Fibroblast of skin of left quadriceps (primary cell): ENCODE results near the gene MB.
A peak's percentile ranks its signal among the peaks of the same experiment; 100 is the strongest.

Experiments used
- DNase-seq, 2 experiments: peaks; one replicate each; pipeline ENCODE4 v3.0.0-alpha.2; 2013; ENCODE audit warnings: low read depth in 2 of 2

The MB gene

DNA sequence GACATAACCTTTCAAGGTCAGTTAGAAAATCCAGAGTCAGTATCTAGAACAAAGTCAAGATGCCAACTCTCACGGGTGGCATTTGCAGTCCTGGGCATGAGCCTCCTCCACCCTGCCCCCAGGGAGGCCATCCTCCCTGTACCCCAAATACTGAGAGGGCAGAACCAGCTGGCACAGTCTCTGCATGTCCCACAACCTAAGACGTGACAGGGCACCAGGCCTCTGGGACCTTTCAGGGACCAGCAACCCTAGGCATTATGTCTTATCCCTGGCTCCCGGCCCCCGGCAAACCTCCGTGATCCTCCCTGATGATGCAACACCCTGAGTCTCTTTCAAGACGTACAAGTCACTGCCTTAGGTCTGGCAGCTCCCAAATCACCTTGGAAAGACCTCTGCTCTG lies 2.0 kb downstream of the MB start:
- no peak for DNase-seq

DNA sequence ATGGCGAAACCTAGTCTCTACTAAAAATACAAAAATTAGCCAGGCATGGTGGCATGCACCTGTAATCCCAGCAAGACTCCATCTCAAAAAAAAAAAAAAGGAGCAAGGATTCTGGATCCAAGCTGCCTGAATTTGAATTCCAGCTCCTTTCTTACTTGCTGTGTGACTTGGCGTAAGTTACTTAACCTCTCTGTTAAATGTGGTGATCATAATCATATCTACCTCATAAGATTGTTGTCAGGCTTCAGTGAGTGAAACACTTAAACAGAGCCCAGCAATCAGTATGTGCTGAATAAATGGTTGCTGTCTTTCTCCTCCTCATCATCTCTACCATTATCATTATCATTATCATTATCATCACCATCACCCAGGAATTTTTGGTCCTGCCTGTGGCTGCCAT lies 2.7 kb downstream of the MB start:
- no peak for DNase-seq

- no peak for DNase-seq
Measured at GRCh38 chr22:35612903-35613302, 4.2 kb downstream of the MB start.

DNA sequence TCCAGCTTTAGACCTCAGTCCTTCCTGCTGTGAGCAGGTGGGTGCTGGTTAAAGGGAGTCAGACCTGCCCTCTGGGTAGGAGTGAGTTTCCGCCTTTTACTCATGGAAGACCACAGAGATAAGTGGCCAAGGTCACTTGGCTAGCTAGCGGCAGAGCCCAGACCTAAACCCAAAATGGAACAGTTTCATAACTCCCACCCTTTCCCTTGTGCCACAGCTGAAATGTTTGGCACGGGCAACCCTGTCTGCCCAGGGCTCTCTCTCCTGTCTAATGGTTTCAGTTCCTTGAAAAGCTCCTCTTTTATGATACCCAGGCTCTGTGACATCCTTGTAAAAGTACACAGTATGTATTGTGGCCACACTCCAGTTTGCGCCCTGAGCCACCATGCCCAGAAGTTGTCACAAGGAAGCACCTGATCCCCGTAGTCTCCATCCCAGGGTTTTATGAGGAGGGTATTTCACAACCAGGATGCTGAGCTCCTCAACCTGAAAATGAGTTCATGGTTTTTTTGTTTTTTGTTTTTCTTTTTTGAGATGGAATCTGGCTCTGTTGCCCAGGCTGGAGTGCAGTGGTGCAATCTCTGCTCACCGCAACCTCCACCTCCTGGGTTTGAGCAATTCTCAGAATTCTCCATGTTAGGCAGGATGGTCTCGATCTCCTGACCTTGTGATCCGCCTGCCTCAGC lies 5.1 kb downstream of the MB start:
- no peak for DNase-seq

GRCh38 chr22:35611200-35611890 lies 5.8 kb downstream of the MB start:
- DNase-seq: no peak

DNA sequence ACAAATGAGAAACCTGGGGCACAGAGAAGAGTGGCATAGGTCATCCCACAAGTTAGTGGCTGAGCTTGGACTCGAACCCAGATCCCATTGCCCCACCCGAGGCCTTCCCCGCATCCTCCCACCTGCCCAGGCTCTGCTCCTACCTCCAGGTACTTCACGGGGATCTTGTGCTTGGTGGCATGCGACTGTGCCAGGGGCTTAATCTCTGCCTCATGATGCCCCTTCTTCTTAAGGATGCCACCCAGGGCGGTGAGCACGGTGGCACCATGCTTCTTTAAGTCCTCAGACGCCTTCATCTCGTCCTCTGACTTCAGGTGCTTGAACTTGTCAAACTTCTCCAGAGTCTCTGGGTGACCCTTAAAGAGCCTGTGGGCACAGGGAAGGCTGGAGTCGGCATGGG lies 6.4 kb downstream of the MB start:
- DNase-seq: no peak

- no peak for DNase-seq
Measured at GRCh38 chr22:35609761-35610160, 7.4 kb downstream of the MB start.

DNA sequence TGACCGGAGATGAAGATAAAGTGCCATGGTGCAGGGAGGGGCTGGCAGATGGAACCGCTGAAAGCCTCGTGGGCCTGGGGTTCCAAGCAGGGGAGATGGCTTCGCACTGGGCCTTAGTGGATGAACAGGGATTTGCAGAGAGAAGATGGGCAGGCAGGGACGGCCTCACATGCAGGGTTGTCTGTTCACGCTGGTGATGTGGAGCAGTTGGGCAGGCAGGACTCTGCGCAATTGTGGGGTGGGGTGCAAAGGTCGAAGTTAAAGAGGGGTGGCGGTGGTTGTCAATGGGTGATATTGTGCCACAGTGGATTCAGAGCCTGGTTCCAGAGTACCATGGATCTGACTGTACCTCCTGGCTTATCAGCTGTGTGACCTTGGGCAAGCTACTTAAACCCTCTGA lies 7.9 kb downstream of the MB start:
- DNase-seq: no peak

DNA sequence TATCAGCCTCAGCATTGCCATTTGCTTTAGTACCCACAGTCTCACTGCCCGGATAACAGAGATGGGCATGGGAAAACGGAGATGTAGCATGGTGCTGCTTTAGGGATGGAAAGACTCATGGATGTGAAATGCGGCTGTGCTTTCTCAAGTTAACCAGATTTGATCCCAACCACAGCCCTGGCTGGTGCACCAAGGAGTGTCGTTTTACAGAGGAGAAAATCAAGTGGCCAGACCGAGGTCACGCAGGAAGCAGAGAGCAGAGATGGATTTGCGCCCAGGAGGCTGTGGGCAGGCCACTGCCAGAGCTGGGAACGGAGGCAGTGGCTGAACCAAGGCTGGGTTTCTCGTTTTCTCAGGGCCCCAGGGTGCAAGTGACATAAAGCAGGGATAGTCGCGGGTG lies 9.0 kb downstream of the MB start:
- DNase-seq: no peak

DNA sequence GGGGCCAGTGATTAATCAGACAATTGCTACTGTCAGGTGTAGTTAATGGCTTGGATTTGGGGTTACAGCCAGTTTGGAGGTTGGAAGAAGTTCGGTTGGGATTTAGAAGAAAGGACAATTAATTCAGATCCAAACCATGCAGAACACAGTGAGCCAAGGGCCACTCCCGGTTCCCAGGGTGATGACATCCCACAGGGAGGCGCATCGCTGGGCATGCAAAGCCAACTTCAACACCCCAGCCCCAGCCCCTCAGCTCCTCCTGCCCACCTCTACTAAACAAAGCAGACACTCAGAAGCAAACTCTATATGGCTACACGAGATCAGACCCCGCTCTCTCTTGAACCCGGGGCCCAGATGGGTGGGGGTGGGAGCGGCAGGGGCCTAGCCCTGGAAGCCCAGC lies 10.2 kb downstream of the MB start:
- DNase-seq: no peak

- no peak for DNase-seq
Measured at GRCh38 chr22:35605851-35606481, 11.2 kb downstream of the MB start.

GRCh38 chr22:35605369-35605680 lies 11.8 kb downstream of the MB start:
- no peak for DNase-seq

- DNase-seq: no peak
Measured at GRCh38 chr22:35604621-35605368, 12.3 kb downstream of the MB start.

DNA sequence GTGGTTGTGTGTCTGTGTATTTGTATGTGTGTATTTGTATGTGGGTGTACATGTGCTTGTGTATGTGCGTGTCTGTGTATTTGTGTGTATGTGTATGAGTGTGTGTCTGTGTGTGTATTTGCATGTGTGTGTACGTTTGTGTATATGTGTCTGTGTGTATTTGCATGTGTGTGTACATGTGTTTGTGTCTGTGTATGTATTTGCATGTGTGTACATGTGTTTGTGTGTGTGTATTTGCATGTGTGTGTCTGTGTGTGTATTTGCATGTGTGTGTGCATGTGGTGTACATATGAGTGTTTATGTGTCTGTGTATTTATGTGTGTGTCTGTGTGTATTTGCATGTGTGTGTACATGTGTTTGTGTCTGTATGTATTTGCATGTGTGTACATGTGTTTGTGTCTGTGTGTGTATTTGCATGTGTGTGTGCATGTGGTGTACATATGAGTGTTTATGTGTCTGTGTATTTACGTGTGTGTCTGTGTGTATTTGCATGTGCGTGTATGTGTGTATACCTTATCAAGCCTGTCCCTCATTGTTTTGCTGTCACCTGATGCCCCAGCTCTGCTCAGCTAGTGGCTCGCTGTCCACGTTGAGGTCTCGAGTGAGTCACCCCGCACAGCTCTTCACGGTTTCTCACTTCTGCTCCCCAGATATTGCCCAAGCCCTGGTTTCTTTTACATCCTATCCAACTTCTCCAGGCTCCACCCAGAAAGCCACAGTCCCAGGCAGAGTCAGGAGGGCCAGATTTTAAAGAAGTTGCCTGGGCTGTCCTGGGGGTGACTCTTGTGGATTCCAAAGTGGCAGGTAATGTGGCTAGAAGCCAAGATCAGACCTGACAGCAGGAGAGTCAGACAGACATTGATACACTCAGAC lies 15.2 kb downstream of the MB start:
- peak in 1 of 2 experiments; percentile 21 for DNase-seq

GRCh38 chr22:35601013-35601580 lies 16.0 kb downstream of the MB start:
- DNase-seq: no peak

- no peak for DNase-seq
Measured at GRCh38 chr22:35600476-35600875, 16.7 kb downstream of the MB start.

- DNase-seq: no peak
Measured at GRCh38 chr22:35599364-35599763, 17.8 kb downstream of the MB start.

- no peak for DNase-seq
Measured at GRCh38 chr22:35598396-35598710, 18.8 kb downstream of the MB start.

DNA sequence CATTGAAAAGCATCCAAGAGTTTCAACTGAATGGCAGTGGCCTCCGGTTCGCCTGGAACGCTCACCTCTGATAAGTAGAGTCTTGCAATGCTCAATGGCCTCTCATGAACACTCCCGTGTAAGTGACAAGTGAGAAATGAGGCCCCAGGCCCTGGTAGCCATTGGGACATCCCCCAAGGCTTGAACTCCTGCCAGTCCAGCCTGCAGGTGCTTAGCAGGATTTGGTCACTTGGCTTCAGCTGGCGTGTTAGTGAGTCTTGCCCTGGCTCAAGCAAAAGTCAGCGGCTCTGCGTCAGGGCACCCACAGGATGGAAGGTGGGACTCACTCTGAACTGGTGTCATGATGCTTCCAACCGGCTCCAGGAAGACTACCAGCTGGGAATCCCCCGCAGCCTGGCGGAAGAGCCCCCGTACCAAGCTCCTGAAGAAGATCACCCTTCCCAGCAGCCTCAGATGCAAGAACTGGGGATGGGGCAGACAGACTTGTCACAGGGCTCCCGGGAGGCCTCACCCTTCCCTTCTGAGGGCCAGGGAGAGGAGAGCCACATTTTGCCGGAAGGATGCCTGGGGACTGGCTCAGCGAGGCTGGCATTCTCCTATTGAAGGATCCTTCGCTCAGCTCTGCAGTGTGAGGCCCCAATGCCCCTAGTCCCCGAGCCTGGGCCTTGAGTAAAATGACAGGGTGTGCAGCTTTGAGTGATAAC lies 19.3 kb downstream of the MB start:
- DNase-seq: no peak

- DNase-seq: no peak
Measured at GRCh38 chr22:35596821-35597220, 20.3 kb downstream of the MB start.

- no peak for DNase-seq
Measured at GRCh38 chr22:35594686-35595085, 22.4 kb downstream of the MB start.
